T-helper 9 cell (primary cell): ENCODE results near the gene RAB24.
A peak's percentile ranks its signal among the peaks of the same experiment; 100 is the strongest.
"Not testable (repeated sequence)": the region's sequence is repeated elsewhere in the genome, so short reads cannot be mapped to it uniquely, and the experiment has no call there.

Experiments used
- DNase-seq: peaks from one replicate; pipeline ENCODE4 v3.0.0-alpha.2; 2020
- total RNA-seq, 2 donors: gene quantifications; one replicate each; lab custom pipeline; 2026; lab: John Stamatoyannopoulos, UW

The RAB24 gene
- total RNA-seq = 0.70 to 3.1 reads per million in 2 donors

DNA sequence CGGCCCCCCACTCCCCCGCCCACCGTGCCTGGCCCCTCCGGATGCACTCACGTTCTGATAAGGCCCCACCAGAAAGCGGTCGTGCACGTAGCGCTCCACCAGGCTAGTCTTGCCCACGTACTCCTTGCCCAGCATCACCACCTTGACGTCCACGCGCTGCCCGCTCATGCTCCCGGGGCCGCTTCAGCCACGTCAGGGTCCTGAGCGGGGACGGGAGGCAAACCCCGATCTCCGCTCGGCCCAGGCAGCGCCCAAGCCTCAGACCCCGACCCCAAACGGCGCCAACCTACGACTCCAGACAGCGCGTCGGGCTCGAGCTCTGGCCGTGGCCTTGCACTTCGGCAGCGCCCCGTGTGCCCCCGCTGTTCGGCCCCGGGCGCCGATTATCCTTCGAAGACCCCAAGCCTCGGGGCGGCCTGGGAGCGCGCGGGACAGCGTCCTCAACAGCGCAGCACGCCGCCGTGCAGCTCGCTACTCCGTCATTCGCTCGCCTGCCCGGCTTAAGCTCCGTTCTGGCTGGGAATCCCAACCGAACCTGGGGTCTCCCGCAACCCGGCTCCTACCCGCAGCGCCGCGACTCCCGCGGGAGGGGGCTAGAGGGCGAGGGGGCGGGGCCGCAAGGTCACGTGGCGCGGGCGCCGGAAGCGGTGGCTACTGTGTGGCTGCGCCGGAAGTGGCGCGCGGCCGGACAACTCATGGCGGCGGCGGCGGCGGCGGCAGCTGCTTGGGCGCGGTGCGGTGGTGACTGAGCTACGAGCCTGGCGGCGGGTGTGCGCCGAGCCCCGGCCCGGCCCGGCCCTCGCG lies at the start of gene RAB24, which contains the start of gene PRELID1:
TSS of gene RAB24 (minus strand) at position 599 of the 804 bp plus-strand sequence. CDS start at position 168, 431 bp downstream.
TSS of gene PRELID1 (plus strand) at position 679 of the 804 bp plus-strand sequence. CDS start 187 bp downstream, outside the sequence.
- DNase-seq = peak; percentile 88

DNA sequence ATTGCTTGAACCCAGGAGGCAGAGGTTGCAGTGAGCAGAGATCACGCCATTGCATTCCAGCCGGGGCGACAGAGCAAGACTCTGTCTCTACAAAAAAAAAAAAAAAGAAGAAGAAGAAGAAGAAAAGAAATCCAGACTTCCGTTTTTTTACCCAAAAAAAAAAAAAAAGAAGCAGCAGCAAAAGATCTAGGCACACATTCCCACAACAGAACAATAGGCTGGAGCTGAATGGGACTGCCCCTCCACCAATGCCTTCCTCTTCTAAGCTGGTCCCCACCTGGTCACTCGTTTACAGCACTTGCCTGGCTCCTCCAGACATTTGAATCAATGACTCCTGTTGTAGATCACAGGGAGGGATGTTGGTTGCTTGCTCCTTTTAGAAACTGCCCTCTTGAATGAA lies 49.6 kb upstream of the RAB24 start:
- DNase-seq = no peak

DNA sequence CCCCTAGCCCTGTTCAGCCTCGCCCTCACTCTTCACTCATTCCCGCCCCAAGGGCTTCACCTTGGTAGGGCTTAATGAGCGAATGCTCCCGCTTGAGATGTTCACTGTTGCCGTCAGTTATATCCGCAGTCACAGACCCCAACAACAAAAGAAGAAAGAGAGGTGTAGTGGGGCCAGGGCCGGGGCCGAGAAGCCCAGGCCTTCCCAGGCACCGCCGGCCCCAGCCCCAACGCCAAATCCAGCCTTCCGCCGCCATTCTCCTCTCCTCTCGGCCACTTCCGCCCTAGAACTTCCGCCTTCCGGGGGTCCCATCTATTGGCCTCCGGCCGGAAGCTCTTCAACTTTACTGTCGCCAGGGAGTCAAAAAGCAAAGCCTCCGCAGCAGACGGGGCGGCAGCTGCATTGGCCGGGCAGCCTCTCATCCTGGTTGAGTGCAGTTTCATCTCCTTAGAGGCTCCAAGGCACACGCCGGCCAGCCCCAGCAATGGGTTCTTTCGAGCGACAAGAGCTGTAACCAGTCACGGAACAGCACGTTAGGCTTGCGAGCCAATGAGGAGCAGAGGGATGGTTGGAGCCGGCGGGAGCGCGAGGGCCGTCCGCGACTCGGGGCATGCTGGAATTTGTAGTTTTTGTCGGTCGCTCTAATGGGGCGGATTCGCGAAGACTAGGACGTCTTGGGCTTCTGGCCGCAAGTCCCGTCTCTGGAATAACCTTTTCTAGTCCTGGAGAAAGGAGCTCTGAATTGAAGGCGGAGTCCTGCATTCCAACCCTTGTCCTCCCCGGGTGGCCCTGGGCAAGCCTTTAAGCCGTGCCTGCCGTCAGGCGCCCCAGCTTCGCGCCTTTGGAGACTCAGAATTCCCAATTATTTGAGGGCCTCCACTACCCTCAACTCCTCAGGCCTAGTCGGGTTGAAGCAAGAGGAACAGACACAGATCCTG lies 48.1 kb upstream of the RAB24 start, which contains the start of gene LMAN2:
TSS of gene LMAN2 (minus strand) at position 277 of the 938 bp plus-strand sequence. CDS start at position 256, 21 bp downstream.
- peak; percentile 81 for DNase-seq

DNA sequence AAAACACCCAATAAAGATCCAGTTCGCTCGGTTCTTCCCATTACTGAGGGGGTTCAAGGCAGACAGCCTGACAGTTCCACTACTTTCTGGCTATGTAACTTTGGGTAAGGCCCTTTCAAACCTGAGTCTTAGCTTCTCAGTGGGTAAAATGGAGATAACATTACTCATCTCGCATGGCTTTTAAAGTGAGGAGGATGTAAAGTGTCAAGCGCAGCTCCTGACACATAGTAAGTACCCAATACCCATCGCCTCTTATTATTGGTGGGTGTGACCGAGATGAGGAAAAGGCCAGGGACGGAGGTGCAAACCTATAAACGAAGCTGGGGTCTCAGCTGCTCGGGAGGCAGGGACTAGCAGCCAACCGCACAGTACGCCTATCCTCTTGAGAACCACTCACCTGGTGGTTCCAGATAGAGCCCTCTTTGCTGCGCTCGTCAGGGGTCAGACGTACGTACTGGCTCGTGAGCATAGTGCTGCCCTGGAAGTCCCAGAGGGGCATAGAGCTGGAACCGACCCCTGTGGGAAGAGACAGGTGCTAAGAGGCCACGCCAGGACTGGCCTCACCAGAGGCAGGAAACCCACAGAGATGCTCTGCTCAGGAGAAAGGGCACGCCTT lies 47.4 kb upstream of the RAB24 start:
- DNase-seq = no peak

DNA sequence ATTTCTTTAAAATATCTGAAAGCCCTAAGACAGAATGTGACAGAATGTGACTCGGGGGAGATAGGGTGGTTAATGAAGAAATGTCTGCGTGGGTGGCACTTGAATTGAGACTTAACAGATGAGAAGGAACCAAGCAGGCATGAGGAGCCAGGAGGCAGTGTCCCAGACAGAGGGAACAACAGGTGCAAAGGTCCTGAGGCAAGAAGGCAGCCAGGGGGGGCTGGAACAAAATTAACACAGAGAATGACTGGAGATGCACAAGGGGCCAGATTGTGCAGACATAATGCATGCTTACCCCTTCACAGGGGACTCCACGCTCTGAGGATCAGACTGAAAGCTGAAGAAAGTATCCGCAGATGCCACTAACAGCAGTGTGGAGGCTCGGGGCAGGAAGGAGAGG lies 46.2 kb upstream of the RAB24 start:
- DNase-seq = no peak

DNA sequence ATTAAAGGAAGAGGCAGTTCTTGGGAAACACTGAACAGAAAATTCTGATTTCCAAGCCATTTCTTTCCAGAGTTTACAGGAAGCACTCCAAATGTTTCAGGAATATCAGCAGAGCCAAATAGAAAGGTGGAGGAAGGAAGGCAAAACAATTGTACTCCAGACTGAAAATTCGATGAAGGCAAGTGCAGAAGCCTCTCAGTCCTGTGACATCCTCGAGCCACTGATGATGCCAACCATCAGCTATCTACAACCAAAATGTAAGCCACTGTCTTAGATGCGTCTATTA lies 45.8 kb upstream of the RAB24 start:
- no peak for DNase-seq

DNA sequence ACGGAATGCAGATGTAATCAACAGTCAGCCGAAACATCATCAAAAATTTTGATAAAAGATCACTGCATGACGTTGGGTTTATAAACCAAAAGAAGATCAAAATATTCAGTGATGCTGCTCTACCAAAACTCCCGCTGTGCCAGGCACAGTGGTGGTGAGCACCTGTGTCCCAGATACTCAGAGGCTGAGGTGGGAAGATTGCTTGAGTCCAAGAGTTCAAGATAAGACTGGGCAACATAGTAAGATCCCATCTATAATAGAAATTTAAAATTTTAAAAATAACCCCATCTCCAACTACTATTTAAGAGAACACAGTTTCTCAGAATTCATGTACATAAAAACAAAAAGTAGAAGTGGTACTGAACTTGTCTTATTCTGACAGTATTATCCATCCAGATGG lies 44.2 kb upstream of the RAB24 start:
- no peak for DNase-seq

DNA sequence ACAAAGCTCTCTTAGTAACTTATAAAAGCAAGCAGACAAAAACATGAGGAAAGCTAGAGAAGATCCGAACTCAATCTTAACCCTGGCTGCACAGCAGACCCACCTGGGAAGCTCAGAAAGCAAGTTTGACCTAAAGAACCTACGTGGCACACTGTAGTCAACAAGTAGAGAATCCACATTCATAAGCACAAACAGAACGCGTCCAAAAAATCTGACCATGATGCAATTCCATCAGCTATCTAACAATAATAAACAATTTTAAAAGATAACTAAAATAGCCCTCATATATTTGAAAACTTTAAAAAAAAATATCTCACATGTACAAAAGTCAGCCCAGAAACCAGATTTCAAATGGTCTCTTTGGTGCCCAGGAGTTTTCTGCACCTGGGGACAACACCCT lies 43.3 kb upstream of the RAB24 start:
- no peak for DNase-seq

DNA sequence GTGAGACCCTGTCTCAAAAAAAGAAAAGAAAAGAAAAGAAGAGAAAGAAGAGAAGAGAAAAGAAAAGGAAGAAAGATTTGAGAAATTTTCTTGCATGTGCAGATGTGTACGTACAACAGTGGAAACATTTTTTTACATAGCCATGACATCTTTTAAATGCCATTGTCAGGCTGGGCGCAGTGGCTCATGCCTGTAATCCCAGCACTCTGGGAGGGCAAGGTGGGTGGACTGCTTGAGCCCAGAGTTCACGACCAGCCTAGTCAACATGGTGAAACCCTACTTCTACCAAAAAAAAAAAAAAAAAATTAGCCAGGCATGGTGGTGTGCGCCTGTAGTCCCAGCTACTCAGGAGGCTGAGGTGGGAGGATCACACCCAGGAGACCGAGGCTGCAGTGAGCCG lies 41.4 kb upstream of the RAB24 start:
- no peak for DNase-seq

DNA sequence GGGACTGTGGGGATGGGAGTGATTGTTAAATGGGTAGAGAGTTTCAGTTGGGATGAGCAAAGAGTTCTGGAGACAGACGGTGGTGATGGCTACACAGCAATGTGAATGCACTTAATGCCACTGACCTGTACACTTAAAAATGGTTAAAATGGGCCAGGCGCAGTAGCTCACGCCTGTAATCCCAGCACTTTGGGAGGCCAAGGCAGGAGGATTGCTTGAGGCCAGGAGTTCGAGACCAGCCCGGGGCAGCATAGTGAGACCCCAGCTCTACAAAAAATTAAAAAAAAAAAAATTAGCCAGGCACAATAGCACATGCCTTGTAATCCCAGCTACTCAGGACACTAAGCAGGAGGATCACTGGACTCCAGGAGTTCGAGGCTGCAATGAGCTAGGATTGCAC lies 40.3 kb upstream of the RAB24 start:
- DNase-seq = no peak

DNA sequence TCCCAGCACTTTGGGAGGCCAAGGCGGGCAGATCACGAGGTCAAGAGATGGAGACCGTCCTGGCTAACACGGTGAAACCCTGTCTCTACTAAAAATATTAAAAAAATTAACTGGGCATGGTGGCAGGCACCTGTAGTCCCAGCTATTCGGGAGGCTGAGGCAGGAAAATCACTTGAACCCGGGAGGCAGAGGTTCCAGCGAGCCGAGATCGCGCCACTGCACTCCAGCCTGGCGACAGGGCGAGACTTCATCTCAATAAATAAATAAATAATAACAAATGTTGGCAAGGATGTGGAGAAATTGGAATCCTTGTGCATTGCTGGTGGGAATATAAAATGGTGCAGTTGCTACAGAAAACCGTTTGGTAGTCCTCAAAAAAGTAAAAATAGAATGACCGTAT lies 39.5 kb upstream of the RAB24 start:
- DNase-seq = not testable (repeated sequence)

DNA sequence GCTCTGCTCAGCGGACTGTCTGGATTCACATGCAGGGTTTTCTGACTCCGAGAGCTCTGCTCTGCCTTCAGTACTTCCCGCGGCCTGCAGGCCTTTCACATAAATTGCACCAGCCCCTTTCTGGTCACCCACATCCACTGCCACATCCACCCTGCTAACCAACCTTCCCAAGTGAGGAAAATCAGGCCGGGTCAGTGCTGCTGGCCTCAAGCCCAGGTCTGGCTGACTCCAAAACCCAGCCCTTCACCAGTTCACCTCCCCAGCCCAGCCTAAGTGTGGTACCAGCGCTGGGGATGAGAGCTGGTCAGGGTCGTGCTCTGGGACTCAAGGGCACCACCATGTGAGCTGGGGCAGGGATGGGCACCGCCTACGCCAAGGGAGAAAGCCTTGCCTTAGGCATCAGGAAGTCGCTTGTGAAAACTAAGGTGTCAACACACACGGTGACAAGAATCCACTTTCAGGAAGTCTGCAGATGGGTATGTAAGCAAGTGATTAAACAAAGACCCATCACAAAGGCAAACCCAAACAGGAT lies 35.7 kb upstream of the RAB24 start:
- DNase-seq = no peak

DNA sequence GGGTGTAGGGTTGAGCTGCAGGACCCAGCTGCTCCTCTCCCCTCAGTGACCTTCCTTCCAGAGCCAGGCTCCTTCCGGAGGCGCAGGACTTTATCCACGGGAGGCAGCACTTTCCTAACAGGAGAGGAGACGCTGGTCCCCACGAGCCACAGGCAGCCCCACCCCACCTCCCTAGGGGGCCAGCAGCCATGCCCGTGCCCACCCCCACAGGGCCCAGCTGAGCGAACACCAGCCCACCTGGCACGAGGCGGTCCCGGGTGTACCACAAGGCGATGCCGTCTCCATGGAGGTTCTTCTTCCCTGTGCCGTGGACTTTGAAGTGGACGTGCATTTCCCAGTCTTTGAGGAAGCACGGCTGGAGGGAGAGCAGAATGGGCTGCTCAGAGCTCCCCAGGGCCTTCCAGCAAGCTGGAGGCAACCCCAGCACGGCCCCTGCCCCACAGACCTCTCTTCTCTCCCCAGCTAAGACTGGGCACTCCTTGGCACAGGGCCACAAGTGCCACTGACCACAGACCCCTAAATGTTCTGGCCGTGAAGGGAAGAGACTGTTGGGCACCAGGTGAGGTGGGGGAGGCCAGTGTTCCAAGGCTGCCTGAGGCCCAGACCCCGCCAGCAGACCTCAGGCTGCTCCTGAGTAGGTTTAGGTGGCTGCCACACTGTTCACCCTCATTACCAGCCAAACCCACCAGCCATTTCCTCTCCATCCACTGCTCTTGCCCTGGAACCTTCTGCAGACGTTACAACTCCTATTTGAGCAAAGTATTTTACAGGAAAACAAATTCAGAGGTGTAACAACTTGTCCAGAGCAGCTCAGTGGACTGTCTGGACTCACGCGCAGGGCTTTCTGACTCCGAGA lies 35.0 kb upstream of the RAB24 start:
- DNase-seq = no peak

DNA sequence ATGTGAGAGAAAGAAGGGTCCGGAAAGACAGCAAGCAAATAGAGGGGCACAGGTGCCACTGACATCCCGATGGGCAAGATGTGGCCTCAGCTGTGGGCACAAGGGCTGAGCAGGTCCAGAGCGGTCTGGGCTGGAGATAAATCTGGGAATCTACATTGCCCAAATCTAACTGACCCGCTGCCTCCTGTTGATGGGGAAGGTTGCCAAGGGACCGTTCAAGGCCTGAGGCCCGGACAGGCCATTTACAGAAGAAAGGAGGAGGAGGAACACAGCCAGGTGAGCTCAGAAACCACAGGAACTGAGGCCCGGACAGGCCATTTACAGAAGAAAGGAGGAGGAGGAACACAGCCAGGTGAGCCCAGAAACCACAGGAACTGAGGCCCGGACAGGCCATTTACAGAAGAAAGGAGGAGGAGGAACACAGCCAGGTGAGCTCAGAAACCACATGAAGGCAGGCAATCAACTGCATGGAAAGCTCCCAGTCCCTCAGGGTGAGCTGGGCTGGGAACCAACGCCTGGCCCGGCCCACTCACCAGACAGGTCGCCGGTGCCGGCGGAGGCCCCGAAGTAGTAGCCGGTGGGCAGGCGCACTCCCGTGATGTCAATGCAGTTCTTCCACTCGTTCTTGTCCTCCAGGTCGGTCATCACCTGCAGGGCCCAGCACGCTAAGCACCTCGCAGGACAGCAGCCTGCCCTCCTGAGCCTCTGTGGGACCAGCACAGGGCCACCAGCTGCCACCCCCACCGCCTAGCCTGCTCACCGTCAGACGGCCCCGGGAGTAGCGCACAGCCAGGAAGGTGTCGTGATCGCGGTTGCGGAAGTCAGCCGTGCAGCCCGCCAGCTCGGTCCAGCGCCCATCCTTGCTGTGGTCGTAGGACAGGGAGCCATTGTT lies 33.3 kb upstream of the RAB24 start:
- DNase-seq = no peak

DNA sequence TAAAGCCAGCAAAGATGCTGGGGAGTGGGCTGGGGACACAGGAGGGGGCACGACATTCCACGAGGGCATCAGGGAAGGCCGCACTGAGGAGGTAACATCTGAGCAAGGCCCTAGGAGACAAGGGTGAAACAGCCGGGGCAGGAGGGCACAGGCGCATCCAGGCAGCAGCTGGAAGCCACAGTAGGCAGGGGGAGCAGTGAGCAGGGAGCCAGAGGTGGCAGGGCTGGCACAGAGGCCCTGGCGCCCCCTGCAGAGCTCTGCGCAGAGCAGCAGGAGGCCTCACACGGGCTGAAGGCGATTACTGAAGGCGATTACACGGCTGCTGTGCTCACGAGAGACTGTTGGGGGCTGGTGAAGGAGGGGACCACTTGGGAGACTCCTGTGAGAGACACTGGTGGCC lies 32.6 kb upstream of the RAB24 start:
- no peak for DNase-seq

DNA sequence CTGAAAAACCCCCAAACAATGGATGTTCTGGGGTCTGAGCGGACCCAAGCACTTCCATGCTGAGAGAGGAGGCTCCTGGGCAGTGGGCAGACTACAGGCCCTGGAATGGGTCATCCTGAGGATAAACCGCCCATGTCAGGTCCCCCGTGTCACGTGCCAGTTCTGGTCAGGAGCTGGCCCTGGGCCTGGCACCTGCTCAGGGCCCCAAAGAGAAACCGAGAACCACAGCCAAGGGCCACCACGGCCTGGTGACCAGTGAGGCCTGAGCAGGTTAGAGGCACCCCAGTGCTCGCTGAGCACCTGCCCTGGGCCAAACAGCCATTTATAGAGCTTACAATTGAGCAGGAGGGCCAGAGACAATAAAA lies 32.2 kb upstream of the RAB24 start:
- DNase-seq = no peak

DNA sequence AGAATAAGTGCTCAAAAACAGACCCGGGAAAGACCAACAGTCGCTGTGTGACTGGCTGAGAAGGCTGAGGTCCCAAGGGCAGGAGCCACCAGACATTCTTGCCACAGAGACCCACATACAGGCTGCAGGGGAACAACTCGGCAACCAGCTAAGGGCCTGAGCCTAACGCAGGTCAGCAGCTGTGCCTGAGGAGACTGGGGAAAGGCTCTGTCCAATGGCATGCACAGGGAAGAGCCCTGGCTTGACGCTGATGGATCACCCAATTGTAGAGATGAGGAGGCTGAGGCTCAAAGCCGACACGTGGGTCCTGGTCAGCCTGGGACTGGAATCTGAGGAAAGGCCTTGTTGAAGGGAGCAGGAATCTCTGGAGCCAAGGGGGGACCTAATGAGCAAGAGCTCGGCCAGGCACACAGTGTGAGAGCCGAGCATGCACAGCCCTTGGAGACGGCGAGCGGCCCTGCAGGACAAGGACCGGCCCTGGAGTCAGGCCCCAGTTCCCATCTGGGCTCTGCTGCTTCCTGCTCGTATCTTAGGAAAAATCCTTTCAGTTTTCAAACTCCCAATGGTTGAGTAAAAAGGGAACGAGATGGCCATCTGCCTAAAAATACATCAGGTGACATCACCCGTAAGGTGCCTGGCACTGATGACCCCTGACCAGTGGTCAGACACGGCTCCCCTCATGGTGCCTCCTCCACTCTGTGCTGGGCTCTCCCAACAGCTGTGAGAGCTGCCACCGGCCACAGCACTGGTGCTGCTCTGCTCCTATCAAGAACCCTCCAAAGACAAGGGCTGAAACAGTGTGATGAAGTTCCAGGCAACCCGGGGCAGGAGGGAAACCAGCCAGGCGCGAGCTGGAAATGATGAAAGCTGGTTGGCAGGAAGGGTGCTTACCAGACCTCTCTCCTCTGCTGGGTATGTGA lies 31.5 kb upstream of the RAB24 start:
- DNase-seq = no peak

DNA sequence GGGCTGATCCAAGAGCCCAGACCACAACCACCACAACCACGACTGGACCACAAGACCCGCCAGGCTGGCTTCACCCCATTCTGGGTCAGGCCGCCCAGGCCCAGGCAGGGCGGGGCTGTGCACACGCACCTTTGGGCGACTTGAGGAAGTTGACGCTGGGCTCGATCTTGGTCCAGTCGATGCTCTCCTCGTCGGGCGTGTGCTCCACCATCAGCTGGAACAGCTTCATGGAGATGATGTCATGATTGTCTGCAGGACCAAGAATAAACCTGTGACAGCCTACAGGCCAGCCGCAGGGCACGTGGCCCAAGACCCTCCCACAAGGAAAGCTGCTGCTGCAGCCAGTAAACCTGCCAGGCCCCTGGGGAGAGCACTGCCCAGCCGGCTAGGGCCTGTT lies 30.6 kb upstream of the RAB24 start:
- DNase-seq = no peak

DNA sequence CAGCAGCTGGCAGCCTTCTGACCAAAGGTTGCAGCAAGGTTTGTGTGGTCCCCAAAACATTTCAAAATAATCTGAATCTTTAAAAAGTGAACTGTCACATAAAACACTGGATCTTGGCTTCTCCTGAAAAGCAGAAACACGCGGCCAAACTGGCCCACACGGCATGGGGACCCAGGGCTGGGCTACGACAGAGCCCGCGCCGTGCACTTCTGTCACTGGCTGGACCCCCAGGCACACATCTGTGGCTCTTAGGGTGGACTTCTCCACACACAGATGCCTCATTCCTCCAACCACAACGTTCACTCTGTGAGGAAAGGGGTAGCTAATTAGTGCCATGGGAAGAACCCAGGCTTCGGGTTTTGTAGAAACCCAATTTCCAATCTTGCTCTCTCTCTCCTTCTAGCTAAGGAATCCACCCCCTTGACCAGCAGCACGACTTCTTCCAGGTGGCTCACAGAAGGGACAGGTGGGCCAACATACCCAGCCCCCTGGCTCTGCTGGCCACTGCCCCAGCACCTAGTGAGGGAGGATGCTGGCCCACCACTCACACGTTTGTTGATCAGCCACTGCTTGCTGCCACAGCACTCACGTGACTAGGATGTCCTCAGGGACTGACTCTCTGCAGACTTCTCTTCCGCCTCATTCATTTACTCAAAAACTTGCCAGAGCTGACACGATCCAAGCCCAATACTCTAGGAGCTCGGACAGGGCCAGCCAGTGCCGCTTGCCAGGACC lies 30.1 kb upstream of the RAB24 start:
- no peak for DNase-seq
